HG02970 (cell line): ENCODE data around the gene SUFU.
"Not testable (repeated sequence)": the region's sequence is repeated elsewhere in the genome, so short reads cannot be mapped to it uniquely, and the experiment has no call there.

Experiments
- ATAC-seq: cut with Tn5 transposase; IDR thresholded peaks from one replicate; pipeline ENCODE4 v1.9.1; 2021; ENCODE audit warnings: mild to moderate bottlenecking, moderate library complexity, moderate number of reproducible peaks; ENCODE audit not compliant: unreplicated experiment, low FRiP score

The SUFU gene

DNA sequence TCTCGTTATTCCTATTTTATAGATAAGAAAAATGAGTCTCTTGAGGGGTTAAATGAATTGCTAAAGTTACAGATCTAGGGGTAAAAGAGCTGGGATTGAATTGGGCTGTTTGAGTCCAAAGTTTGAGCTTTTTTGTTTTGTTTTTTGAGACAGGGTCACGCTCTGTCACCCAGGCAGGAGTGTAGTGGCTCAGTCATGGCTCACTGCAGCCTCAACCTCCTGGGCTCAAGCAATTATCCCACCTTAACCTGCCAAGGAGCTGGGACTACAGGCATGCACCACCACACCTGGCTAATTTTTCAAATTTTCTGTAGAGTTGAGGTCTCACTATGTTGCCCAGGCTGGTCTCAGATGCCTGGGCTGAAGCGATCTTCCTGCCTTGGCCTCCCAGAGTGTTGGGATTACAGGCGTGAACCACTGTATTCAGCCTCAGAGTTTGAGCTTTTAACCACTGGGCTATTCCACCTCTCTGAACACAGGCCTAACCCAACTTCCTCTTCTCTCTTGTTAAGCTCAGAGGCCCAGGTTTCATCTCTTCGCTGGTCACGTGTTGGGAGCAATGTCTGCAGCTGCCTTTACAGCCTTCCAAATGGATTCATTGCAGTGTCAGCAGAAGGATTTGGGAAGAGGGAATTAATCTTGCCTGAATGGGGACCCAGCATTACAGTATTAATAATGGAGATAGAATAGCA is 8.0 kb downstream of the SUFU start:
- no peak for ATAC-seq

DNA sequence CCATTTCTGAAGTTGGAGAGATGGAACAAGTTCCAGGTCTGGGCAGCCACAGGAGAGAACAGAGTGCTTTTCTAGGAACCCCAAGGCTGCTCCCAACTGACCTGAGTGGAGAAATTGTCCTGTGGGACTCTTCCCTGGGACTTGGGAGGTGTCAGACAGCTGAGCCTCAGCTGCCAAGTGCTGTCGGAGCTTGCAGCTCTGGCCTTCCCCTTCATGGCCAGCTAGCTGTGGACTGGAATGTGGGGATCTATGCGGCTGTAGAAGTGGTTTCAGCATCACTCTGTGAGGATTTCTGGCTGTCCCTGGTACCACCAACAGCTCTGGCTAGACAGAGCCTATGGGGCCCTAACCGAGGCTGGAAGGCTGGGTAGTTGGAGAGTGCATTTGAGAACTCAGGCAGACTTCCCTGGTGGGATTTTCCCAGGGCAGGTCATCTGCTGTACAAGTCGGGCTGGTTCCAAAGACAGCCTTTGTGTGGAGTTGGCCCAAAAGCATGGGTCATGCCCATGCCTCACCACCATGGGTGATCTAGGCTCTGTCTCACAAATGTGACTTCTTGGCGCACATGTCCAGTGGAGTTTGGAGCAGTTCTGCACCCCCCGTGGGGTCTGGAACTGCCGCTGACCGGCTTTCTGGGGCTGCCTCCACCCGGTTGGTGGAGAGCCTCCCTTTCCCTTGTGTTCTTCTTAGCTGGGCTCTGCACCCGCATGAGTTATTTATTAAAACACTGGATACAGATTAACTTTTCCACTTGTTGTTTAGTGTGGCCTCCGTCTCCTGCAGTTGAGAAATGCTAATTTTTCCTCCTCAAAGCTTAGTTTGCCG is 10.9 kb downstream of the SUFU start:
- ATAC-seq = no peak

DNA sequence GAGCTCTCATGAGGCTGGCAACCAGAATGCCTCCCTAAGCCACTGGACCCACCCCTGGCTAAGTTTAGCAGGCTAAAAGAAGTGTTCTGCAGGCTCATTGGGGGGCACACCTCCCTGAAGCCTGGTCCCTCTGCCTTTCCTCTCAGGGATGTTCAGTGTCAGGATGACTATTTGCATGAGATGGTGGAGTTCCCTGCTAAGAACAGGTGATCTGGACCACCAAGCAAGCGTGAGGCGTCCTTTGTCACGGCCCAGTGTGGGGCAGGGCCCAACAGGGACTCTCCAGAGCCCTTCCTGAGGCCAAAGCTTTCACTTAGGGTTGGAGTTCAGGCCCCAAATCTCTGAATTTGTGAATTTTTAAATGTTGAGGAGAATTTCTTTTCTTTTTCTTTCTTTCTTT is 12.0 kb downstream of the SUFU start:
- no peak for ATAC-seq

DNA sequence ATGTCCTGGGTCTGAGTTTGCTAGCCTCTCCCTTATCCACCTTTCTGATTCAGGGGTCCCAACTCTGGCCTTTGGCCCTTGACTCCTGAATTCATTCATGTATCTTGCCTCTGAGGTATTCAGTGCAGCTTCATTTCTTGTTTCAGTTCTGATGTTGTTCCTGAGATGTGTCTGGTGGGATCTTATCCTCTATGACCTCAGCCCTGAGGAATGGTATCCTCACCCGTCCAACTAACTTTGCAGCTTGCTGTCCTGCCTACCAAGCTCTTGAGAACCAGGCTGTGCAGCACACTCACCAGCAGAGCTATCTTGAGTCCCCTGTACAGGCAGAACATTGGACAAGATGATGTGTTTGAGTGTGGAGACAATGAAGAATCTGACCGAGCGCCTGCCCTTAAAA is 13.8 kb downstream of the SUFU start:
- no peak for ATAC-seq

DNA sequence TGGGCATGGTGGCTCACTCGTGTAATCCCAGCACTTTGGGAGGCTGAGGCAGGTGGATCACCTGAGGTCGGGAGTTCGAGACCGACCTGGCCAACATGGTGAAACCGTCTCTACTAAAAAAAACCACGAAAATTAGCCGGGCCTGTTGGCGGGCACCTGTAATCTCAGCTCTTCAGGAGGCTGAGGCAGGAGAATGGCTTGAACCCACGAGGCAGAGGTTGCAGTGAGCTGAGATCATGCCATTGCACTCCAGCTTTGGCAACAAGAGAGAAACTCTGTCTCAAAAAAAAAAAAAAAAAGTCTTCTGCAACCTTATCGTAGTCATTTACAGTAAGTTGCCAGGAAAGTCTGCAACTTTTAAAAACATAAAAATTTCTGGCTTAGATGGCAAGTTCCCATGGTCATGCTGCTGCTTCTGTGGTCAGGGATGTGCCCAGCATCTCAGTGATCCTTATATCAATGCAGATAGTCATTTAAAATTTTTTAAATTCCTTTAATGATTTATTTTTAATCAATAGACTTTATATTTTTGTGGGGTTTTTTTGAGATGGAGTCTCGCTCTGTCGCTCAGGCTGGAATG is 15.6 kb downstream of the SUFU start:
- no peak for ATAC-seq

DNA sequence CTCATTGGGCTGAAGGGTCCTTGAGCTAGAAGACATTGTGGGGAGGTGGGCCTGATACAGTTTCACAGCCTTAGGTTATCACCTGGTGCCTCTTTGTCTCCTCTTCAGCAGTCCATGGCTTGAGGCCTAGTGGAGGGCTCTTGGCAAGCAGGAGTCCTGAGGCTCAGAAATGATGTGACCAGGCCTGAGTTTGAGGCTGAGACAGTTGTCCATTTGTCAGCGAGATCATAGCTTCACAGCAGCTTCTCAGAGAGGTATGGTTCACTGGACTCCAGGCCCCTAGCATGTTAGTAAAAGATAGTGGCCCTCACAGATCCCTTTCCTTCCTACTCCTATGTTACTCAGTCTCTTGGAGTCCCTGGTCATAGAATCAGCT is 19.1 kb downstream of the SUFU start:
- no peak for ATAC-seq

DNA sequence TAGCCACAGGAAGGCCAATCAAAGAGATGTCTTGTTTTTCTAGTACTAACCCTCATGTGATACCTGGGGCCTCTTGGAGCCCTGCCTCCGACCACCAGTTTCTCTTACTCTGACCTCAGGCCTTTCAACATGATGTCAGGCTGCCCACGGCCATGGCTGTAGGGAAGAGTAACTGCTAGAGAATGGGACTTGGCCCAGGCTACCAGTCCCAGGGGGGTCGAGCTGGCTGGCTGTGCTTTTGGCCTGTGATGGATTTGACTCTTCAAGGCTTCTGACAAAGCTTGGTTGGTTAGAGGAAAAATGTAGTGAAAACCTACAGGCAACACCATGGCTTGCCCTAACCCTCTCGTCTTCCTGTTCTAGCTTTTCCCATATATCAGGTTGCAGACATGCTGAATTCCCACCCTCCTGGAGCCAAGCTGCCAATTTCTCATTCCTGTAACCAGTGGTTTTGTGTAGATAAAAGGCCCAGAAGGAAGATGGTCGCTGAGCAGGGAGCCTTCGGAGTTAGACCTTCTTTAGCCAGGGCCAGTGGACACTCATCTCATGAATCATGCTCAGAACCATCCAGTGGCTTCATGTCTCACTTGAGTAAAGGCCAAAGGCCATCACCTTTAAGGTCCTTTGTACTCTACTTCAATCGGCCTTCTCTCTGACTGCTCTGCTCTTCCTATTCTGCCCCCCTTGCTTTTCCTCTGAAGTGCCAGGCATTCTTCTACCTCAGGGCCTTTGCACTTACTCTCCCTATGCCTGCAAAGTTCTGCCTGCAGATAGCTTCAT is 19.7 kb downstream of the SUFU start:
- no peak for ATAC-seq

DNA sequence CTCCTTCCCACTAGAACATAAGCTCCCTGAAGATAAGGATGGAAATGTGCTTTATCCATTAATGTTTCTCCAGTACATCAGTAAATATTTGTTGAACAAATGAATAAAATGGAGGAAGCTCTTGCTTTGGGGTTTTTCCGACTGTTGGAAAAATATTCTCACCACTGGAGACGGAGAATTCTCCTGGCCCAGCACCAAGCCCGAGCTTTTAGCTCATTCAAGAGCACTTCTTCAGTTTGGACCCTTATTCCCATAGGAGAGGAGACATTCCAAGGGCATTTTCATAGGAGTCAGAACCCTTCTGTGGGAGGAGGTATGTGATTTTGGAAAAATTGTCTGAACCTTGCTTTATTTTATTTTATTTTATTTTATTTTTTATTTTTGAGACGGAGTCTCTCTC is 21.0 kb downstream of the SUFU start:
- ATAC-seq = no peak

DNA sequence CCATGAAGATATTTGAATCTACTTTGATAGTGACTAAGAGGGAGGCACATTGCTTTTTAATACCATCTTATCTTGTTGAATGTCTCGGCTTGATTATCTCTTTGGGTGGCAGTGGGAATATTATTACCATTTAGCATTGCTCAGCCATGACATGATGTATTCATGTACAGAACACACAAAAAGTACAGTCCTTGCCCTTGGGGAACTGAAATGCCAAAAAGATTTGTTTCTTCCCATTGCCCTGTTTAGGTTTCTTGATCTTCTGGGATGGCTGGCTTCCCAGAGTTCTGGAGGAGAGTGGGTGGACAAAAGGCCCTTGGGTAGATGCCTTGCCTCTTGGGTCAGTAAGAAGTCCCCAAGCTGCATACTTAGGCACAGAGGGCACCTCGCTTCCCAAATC is 23.8 kb downstream of the SUFU start:
- ATAC-seq = no peak

DNA sequence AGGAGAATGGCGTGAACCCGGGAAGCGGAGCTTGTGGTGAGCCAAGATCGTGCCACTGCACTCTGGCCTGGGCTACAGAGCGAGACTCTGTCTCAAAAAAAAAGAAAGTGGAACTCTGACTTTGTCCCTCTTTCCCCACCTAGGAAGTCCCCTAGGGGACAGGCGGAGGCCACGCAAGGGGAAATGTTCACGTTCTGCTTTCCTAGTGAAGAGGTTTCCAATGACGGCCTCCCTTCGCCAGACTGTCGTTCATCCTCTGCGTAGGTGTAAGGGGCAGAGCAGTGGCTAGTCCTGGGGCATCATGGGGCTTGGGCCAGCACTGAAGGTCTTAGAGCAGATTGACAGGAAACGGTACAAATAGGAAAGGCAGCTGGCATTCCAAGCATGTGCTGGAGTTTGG is 30.6 kb downstream of the SUFU start:
- ATAC-seq = no peak

DNA sequence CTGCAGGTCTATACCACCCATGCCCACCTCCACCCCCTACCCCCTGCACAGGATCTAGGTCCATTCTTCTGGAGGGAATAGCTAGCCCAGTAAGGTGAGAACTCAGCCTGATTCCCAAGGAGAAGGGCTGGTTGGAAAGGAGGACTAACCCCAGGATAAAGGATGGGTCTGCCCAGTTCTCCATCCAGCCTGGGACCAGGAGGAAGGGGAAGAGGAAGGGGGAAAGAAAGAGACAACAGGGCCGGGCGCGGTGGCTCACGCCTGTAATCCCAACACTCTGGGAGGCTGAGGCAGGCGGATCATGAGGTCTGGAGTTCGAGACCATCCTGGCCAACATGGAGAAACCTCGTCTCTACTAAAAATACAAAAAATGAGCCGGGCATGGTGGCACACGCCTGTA is 31.2 kb downstream of the SUFU start:
- ATAC-seq = not testable (repeated sequence)

DNA sequence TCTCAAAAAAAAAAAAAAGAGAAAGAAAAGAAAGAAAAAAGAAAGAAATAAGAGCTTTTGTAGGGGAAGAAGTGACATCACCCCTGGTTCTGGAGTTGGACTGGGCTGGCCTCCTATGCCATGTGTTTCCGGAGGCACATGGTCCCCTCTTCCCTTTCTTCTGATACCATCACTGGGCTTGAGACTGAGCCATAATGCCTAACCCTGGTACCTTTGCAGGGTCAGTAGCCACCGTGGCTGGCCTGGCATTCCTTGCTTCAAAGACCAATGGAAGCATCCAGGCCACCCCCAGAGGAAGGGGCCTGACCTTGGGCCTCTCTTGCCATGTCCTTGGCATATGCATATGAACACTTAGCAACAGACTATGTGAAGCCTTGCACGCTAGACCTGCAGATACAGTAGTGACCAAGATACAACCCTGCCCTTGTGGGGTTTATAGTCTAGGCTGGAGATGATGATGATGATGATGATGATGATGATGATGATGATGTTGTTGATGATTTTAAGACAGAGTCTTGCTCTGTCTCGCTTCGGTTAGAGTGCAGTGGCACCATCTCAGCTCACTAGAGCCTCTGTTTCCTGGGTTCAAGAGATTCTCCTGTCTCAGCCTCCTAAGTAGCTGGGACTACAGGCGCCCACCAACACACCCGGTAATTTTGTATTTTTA is 31.8 kb downstream of the SUFU start:
- no peak for ATAC-seq

DNA sequence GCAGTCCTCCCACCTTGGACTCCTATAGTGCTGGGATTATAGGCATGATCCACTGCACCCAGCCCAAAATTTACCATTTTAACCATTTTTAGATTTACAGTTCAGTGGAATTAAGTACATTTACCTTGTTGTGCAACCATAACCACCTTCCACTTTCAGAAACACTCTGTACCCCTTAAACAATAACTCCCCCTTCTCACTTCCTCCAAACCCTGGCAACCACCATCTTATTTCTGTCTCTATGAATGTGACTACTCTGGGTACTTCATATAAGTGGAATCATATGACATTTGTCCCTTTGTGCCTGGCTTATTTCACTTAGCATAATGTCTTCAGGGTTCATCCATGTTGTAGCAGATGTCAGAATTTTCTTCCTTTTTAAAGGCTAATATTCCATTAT is 33.6 kb downstream of the SUFU start:
- ATAC-seq = no peak

DNA sequence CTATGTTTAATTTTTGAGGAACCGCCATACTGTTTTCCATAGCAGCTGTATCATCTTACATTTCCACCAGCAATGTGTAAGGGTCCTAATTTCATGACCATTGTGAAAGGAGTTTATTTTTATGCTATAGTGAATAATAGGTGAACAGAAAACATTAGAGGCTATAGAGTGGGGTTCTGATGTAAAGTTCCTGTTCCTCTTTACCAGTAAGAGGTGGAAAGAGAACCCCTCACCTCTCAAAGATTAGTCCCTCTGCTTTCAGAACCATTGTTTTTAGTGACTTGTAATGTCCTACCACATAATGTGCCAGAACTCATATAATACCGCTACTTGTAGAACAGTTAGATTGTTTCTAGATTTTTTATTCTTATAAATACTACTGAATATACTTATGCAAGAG is 34.2 kb downstream of the SUFU start:
- no peak for ATAC-seq

DNA sequence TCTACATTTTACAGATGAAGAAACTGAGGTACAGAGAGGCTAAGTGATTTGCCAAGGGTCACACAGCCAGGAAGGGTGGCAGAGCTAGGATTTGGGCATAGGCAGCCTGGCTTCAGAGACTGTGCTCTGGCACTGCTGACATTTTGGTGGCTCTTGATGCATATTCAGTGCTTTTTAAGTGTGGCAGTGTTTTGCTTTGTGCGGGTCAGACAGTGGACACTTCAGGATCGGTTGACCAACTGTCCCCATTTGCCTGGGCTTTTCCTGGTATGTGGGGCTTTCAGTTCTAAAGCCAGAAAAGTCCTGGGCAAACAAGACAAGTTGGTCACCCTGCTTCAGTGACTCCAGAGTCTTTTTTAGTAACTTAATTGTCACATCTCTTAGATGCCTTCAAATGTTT is 35.0 kb downstream of the SUFU start:
- no peak for ATAC-seq

DNA sequence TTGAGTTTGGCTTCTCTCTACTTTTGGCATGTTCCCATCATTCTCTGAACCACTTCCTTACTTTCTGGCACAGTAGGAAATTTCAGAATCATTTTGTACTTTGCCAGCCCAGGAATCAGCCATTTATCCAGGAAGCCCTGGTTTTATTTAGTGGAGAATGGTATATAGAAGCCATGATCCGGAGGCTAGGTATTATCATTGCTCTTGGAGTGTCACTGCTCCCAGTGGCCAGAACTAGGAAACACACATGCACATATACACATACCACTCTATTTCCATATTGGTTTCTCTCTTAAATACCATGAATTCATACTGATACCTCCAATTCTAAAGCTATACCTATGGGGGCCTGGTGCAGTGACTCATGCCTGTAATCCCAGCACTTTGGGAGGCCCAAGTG is 36.3 kb downstream of the SUFU start:
- no peak for ATAC-seq

DNA sequence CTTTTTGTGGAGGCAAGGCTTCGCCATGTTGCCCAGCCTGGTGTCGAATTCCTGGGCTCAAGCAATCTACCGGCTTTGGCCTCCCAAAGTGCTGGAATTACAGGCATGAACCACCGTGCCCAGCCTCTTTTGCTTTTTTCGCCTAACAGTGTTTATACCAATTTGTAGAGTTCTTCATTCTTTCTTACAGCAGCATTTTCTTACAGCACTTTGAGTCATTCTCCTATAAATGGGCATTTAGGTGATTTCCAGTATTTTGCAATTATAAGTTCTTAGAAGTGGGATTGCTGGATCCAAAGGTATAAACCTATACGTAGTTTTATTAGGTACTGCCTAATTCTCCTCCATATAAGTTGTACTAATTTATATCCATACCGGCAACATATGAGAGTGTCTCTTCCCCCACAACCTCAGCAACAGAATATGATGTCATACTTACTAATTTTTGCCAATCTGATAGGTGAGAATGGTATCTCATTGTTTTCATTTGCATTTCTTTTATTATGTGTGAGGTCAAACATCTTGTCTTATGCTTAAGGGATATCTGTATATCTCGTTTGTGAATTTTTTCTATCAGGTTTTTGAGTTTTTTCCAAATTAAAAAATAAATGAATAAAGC is 39.1 kb downstream of the SUFU start:
- ATAC-seq = no peak

DNA sequence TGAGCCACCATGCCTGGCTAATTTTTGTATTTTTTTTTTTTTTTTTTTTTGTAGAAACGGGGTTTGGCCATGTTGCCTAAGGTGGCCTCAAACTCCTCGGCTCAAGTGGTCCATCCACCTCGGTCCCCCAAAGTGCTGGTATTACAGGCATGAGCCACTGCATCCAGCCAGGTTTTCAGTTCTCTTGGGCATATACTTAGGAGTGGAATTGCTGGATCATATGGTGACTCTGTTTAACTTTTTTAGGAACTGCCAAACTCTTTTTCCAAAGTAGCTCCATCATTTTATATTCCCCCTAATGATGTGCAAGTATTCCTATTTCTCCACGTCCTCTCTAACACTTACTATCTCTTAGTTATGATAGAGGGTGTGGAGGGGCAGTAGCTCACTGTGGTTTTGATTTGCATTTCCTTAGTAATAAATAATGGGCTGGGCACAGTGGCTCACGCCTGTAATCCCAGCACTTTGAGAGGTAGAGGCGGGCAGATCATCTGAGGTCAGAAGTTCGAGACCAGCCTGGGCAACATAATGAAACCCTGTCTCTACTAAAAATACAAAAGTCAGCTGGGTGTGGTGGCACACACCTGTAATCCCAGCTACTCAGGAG is 41.6 kb downstream of the SUFU start:
- ATAC-seq = no peak

DNA sequence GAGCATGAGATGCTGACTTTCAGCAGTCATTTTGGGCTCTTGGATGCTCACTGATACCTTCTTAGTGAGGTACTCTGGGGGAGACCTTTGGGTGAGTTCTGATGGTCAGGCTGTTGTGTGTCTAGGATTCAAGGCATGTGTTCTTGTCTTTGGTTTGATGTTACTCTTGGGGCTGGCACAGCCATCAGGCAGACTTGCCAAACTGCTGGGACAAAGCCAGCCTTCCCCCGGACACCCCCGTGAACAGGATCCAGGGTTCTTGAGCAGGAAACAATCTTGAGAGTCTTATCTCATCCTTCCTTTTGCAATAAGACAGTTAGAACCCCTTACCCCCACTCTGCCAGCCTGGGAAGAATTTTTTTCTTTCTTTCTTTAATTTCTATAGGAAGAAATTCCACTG is 42.2 kb downstream of the SUFU start:
- no peak for ATAC-seq
